Endothelial cell of umbilical vein (primary cell): ENCODE results near the gene TEAD4.

Source experiments
- EZH2 ChIP-seq: IDR thresholded peaks from 2 replicates; pipeline ENCODE4 v1.6.1; 2012; ENCODE audit warnings: borderline replicate concordance, low read depth, mild to moderate bottlenecking, moderate library complexity, low read length, inconsistent platforms; ENCODE audit not compliant: severe bottlenecking
- JUN ChIP-seq: IDR thresholded peaks from 2 replicates; pipeline ENCODE4 v1.6.1; 2011; ENCODE audit warnings: borderline replicate concordance, low read depth; ENCODE audit not compliant: insufficient read length, insufficient read depth
- MYC ChIP-seq: IDR thresholded peaks from one replicate; pipeline ENCODE4 v1.6.1; 2011; ENCODE audit warnings: mild to moderate bottlenecking, low read depth, low read length
- POLR2A ChIP-seq: IDR thresholded peaks from 2 replicates; pipeline ENCODE4 v1.6.1; 2012; ENCODE audit warnings: low read depth, mild to moderate bottlenecking, control low read depth, low read length
- POLR2AphosphoS5 ChIP-seq: IDR thresholded peaks from 2 replicates; pipeline ENCODE4 v1.6.1; 2012; ENCODE audit warnings: low read depth, mild to moderate bottlenecking, control low read depth, low read length, moderate library complexity; ENCODE audit not compliant: insufficient read depth
- TF ChIP-seq, protein P1 (sequence below), 2 donors: IDR thresholded peaks; 1 replicate in 1 of 2; 2 replicates in 1 of 2; pipeline ENCODE4 v1.5.1; 2011; ENCODE audit warnings: low read length in 2 of 2, mild to moderate bottlenecking in 2 of 2, moderate library complexity in 2 of 2, control low read depth in 1 of 2, inconsistent platforms in 1 of 2, low read depth in 1 of 2; ENCODE audit not compliant: insufficient read depth in 1 of 2; ENCODE audit errors: extremely low read depth in 1 of 2

- TF ChIP-seq POLR2A: no peak
- TF ChIP-seq JUN: no peak
- no peak for TF ChIP-seq EZH2
- TF ChIP-seq, protein P1, sequence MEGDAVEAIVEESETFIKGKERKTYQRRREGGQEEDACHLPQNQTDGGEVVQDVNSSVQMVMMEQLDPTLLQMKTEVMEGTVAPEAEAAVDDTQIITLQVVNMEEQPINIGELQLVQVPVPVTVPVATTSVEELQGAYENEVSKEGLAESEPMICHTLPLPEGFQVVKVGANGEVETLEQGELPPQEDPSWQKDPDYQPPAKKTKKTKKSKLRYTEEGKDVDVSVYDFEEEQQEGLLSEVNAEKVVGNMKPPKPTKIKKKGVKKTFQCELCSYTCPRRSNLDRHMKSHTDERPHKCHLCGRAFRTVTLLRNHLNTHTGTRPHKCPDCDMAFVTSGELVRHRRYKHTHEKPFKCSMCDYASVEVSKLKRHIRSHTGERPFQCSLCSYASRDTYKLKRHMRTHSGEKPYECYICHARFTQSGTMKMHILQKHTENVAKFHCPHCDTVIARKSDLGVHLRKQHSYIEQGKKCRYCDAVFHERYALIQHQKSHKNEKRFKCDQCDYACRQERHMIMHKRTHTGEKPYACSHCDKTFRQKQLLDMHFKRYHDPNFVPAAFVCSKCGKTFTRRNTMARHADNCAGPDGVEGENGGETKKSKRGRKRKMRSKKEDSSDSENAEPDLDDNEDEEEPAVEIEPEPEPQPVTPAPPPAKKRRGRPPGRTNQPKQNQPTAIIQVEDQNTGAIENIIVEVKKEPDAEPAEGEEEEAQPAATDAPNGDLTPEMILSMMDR (IDR thresholded peaks at IDR 0.05; ENCODE audit: extremely low read depth in 1 of 2, insufficient read depth in 1 of 2, low read depth in 1 of 2, low read length in 2 of 2): no peak
- TF ChIP-seq POLR2AphosphoS5: no peak
- no peak for TF ChIP-seq MYC
These were observed 128.8 kb downstream of the TEAD4 start for GRCh38 chr12:3087758-3088650.
